Fibroblast of the aortic adventitia (primary cell): Measurements from ENCODE around the gene SLC25A20. TPM values are rescaled to one million over a fixed set of nuclear protein-coding genes. Genes with fewer than 3 reads are reported as not detected.

ENCODE experiments used
- DNase-seq: peaks from one replicate; pipeline ENCODE4 v3.0.0-alpha.2; 2010; ENCODE audit warnings: low read depth
- H3K4me3 ChIP-seq: 2 replicates; pipeline ENCODE4 v1.5.1; 2011; ENCODE audit warnings: low read depth, mild to moderate bottlenecking, control low read depth, low read length, moderate library complexity
- CTCF ChIP-seq: IDR thresholded peaks from 2 replicates; pipeline ENCODE4 v1.5.1; 2011; ENCODE audit warnings: mild to moderate bottlenecking, low read length, control low read depth, inconsistent platforms; ENCODE audit not compliant: insufficient read depth
- total RNA-seq: library from RNA; depleted of rRNA; stranded (reverse); fragments of >200 nt; gene quantifications from 2 replicates; pipeline ENCODE4 v1.2.3, GENCODE V29; 2012; ENCODE audit warnings: low replicate concordance

Gene SLC25A20
- total RNA-seq, 1 donor, result 20.9 TPM

DNA sequence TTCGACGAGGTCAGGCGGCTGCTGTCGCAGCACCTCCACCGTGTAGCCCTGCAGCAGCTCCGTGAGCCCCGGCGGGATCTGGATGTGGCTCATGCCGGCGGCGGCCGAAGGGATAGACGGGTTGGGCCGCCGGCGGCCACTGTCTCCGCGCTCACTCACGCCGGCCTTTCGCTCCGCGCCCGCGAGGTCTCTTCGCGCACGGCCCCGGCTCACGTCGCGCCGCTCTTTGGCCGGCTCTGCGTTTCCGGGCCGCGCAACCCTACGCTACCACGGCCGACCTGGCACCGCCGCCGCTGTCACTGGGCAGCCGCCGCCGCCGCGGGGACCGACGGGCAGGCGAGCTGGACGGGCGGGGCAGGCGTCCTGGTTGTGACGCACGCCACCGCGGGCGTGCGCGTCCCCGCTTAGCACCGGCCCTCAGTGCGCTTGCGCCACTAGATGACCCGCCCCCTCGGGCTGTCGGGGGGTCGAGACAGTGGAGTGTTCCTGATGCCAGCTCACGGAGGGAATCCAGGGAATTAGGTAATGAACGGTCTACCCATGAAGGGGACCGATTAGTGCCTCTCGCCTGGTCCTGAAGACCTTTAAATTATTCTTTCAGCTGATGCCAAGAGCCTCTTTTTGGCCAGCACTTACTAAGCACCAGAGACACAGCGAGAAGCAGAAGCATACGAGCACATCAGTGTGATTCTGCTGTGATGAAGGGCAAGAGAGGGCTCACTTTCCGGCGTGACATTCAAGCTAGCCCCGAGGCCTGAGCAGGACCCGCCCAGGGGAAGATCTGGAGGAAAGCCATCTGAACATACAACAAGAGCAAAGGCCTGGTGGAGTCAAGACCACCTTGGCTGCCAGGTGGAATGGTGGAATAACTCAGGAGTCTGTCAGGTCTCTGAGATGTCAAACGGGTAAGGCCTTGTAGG lies 50.9 kb downstream of the SLC25A20 start, which contains the start of gene PRKAR2A:
Gene PRKAR2A (minus strand): TSS at position 371 of the 920 bp plus-strand sequence. CDS start 278 bp downstream, at position 93.
- TF ChIP-seq CTCF, result no peak
- peak within 1 kb of the TSS; percentile 85 for H3K4me3 ChIP-seq
- DNase-seq, result peak; percentile 86

GRCh38 chr3:48847053-48847503 lies 51.6 kb downstream of the SLC25A20 start:
- DNase-seq, result peak; percentile 76
- H3K4me3 ChIP-seq, result peak overlapping the region; percentile 85

GRCh38 chr3:48845170-48845569 lies 53.5 kb downstream of the SLC25A20 start:
- TF ChIP-seq CTCF, result no peak
- DNase-seq, result peak; percentile 54
- peak overlapping the region; percentile 54 for H3K4me3 ChIP-seq

More at GRCh38 chr3:48847053-48847503, 51.6 kb downstream of the SLC25A20 start:
- TF ChIP-seq CTCF, result no peak

GRCh38 chr3:48837163-48837562 lies 61.5 kb downstream of the SLC25A20 start:
- H3K4me3 ChIP-seq, result no peak overlapping the region
- DNase-seq, result no peak
- no peak for TF ChIP-seq CTCF

- DNase-seq, result peak; percentile 25
- no peak overlapping the region for H3K4me3 ChIP-seq
- TF ChIP-seq CTCF, result no peak
Measured at GRCh38 chr3:48835650-48836366, 62.9 kb downstream of the SLC25A20 start.

- DNase-seq, result peak; percentile 54
- TF ChIP-seq CTCF, result no peak
- H3K4me3 ChIP-seq, result no peak overlapping the region
Measured at GRCh38 chr3:48832684-48833083, 66.0 kb downstream of the SLC25A20 start.
